OCI-M1 (cell line): ENCODE measurements around the gene AQP12B.
"Not testable (repeated sequence)": the region's sequence is repeated elsewhere in the genome, so short reads cannot be mapped to it uniquely, and the experiment has no call there.

Experiments
- DNase-seq: peaks from one replicate; lab custom pipeline; 2025; lab: John Stamatoyannopoulos, UW

The AQP12B gene, protein sequence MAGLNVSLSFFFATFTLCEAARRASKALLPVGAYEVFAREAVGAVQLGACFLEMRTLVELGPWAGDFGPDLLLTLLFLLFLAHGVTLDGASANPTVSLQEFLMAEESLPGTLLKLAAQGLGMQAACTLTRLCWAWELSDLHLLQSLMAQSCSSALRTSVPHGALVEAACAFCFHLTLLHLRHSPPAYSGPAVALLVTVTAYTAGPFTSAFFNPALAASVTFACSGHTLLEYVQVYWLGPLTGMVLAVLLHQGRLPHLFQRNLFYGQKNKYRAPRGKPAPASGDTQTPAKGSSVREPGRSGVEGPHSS

GRCh38 chr2:240682431-240683224 is at the start of gene AQP12B:
AQP12B (minus strand) TSS chr2:240682885; CDS start chr2:240682837, 48 bp downstream.
- DNase-seq, result not testable (repeated sequence)

DNA sequence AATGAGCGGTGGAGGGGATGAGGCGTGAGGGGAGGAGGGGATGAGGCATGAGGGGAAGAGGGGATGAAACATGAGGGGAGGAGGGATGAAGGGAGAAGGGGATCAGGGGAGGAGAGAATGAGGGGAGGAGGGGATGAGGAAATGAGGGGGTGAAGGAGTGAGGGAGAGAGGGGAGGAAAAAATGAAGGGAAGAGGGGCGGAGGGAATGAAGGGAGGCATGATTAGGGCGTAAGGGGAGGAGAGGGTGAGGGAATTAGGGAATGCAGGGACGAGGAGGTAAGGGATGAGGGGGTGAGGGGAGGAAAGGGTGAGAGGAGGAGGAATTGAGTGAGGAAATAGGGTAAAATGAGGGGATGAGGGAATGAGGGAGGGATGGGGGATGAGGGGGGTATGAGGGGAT is 49.5 kb upstream of the AQP12B start:
- no peak for DNase-seq

DNA sequence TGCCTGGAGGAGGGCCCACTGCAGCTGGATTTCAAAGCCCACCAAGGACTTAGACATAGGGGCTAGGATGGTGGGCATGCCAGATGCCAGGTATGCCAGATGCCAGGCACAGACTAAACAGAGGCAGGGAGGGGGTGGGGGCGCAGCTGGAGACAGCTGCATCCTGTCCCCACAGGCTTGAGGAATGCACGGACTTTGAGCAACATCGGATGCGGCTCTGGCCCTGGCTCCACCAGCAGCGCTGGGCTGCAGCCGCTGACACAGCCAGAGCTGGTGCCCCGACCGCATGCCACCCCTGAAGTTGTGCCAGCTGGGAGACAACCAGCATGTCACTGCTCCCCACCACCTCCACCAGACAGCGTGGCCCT is 48.5 kb upstream of the AQP12B start:
- no peak for DNase-seq

GRCh38 chr2:240730501-240731177 is 48.0 kb upstream of the AQP12B start:
- DNase-seq, result no peak

DNA sequence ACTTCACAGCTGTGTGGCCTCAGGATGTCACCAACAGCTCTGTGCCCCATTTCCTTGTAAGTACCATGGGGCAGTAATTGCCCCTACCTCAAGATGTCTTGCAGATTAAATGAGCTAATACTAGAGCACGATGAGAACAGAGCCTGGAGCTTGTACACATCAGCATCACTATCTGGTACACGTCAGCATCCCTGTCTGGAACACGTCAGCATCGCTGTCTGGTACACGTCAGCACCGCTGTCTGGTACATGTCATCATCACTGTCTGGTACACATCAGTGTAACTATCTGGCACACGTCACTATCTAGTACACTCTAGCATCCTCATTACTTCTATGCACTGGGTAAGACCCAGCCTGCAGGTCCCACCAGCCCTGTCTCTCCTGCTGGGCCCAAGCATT is 46.1 kb upstream of the AQP12B start:
- no peak for DNase-seq

- no peak for DNase-seq
These were observed 45.7 kb upstream of the AQP12B start for GRCh38 chr2:240728361-240728760.

DNA sequence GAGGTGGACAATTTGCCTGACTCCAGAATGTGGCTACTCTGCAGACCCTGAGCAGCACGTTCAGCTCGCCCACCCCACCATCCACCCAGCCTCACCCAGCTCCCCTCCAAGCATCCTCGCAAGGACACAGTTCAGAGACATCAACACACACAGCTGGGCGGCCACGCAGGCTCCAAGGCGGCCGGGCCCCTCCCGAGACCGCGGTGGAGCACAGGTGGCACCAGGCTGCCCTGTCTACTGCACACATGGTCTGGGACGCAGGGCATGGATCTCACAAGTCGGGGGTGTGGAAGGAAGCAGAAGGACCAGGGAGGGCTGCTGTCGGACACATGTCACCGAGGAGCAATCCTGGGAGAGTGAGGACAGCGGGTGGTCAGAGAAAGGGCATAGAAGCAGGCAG is 45.2 kb upstream of the AQP12B start:
- DNase-seq, result no peak

DNA sequence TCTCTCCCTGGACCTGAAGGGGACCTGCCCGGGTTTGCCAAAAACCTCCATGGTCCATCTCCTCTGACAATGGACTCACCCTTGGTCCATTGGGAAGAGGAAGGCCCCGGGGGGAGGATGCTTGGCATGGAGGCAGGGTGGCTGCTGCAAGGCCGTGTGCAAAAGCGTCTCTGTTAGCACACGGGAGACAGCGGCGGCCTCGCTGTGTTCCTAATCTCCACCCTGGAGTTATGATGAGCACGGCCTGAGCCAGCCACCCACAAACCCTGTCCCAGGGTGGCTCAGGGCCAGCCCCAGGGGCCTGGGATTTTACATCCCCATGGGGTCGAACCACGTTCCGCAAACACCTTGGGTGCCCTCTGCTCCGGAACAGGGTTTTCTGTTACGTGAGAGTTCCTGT is 44.8 kb upstream of the AQP12B start:
- no peak for DNase-seq

DNA sequence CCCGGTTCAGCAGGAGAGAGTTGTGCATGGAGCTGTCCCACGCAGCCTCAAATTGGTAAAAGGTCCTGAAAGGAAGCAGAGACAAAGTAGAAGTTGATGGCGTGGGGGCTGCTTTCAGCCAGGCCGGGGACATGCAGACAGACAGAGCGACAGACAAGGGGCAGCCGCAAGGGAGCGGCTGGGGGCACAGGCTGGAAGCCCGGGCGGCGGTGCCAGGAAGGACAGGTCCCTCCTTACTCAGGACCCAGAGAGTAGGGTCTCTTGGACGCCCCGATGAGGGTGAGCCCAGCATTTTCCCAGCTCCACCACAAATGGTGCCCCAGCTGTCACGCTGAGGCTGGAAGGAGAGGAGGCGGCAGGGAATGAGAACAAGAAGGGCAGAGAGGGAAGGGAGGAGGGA is 44.2 kb upstream of the AQP12B start:
- no peak for DNase-seq

GRCh38 chr2:240725671-240726070 is 43.0 kb upstream of the AQP12B start:
- no peak for DNase-seq

GRCh38 chr2:240725266-240725665 is 42.6 kb upstream of the AQP12B start:
- DNase-seq, result no peak

GRCh38 chr2:240724431-240724830 is 41.7 kb upstream of the AQP12B start:
- DNase-seq, result no peak

- DNase-seq, result no peak
These were observed 41.2 kb upstream of the AQP12B start for GRCh38 chr2:240723851-240724250.

- no peak for DNase-seq
These were observed 40.4 kb upstream of the AQP12B start for GRCh38 chr2:240722796-240723735.

GRCh38 chr2:240722376-240722775 is 39.7 kb upstream of the AQP12B start:
- no peak for DNase-seq

DNA sequence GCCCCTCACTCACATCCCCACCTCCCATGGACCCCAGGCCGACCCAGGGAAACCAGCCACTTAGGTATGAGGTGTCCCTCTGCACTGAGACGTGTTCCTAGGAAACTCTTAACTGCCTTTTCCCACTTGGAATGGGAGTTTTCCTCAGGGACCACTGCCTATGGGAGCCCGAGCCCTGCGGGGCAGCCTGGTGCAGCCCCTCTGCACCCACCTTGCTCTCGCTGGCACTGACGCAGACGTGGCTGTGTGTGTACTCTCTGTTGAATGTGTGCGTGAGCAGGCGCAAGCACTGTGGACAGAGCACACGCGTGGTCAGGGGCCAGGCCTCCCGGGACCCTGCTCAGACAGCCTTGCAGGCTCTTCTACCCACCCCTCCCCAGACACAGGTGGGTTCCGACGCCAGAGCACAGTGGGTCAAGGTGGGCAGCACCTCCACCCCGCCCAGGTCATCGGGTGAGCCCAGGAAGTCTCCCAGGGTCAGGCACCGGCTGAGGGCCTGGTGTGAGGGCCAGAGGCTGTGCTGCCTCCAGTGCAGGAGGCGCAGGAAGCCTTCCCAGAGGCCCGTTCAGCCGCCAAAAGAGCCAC is 39.0 kb upstream of the AQP12B start:
- no peak for DNase-seq

GRCh38 chr2:240720686-240721595 is 38.3 kb upstream of the AQP12B start:
- DNase-seq, result no peak

GRCh38 chr2:240719676-240720545 is 37.2 kb upstream of the AQP12B start:
- no peak for DNase-seq

- DNase-seq, result no peak
These were observed 36.3 kb upstream of the AQP12B start for GRCh38 chr2:240718896-240719490.
